K562 (cell line): Measurements from ENCODE around the gene GBP6.
"Not testable (repeated sequence)": the region's sequence is repeated elsewhere in the genome, so short reads cannot be mapped to it uniquely, and the experiment has no call there.

ENCODE experiments used
- AFF4 ChIP-seq: sonication (generic); formaldehyde crosslinking; IDR thresholded peaks from 2 replicates; pipeline ENCODE4 v1.8.0; 2023; ENCODE audit warnings: mild to moderate bottlenecking, missing genetic modification reagents
- CUX1 ChIP-seq: fragments of 200-800 bp; sonication (Bioruptor generic); IDR thresholded peaks from 2 replicates; pipeline ENCODE4 v1.6.1; 2016; ENCODE audit warnings: missing genetic modification characterization, missing compliant biosample characterization
- FOXJ3 ChIP-seq: sonication (generic); formaldehyde crosslinking; IDR thresholded peaks from 2 replicates; pipeline ENCODE4 v1.4.0; 2020; ENCODE audit warnings: mild to moderate bottlenecking, missing genetic modification reagents
- KDM2B ChIP-seq: fragments of 250-450 bp; sonication (Bioruptor Pico); IDR thresholded peaks from 2 replicates; pipeline ENCODE4 v1.8.0; 2021; ENCODE audit warnings: mild to moderate bottlenecking, moderate library complexity
- REST ChIP-seq, 2 experiments: fragments of 450-650 bp; formaldehyde crosslinking in 1 of 2; IDR thresholded peaks; 2 replicates each; pipeline versions ENCODE4 v1.4.0 to v1.6.1; 2014 to 2020; ENCODE audit warnings: mild to moderate bottlenecking in 2 of 2, borderline replicate concordance in 1 of 2, low read depth in 1 of 2
- SPI1 ChIP-seq: IDR thresholded peaks from 2 replicates; pipeline ENCODE4 v1.6.1; 2011; ENCODE audit warnings: low read depth, low read length, control low read depth, borderline replicate concordance
- ZNF280A ChIP-seq: fragments of 450-650 bp; IDR thresholded peaks from 2 replicates; pipeline ENCODE4 v1.6.1; 2018; ENCODE audit warnings: mild to moderate bottlenecking, low read depth; ENCODE audit not compliant: partially characterized antibody

- TF ChIP-seq FOXJ3 (CRISPR knock-in tag); ZNF280A; KDM2B (CRISPR knock-in tag); CUX1 (CRISPR knock-in tag); SPI1; AFF4; REST (IDR thresholded peaks at IDR 0.05; ENCODE audit: borderline replicate concordance); REST (CRISPR knock-in tag; IDR thresholded peaks at IDR 0.05; ENCODE audit: low read depth): not testable (repeated sequence)
Measured at GRCh38 chr1:89345479-89345878, 18.4 kb upstream of the GBP6 start.
